ENCODE data around the gene EIF4H.

Gene EIF4H

GRCh38 chr7:74178632-74179031 lies 4.5 kb downstream of the EIF4H start:
- H3K4me1 ChIP-seq (ENCODE audit: control insufficient read depth, insufficient read depth, low read length): peaks cover 59% of the 10 kb centered on the region
- H3K4me3 ChIP-seq (ENCODE audit: low read length): no peak overlapping the region
- no peaks in the 10 kb centered on the region for H3K27me3 ChIP-seq (ENCODE audit: control insufficient read depth, insufficient read depth, low read length)

DNA sequence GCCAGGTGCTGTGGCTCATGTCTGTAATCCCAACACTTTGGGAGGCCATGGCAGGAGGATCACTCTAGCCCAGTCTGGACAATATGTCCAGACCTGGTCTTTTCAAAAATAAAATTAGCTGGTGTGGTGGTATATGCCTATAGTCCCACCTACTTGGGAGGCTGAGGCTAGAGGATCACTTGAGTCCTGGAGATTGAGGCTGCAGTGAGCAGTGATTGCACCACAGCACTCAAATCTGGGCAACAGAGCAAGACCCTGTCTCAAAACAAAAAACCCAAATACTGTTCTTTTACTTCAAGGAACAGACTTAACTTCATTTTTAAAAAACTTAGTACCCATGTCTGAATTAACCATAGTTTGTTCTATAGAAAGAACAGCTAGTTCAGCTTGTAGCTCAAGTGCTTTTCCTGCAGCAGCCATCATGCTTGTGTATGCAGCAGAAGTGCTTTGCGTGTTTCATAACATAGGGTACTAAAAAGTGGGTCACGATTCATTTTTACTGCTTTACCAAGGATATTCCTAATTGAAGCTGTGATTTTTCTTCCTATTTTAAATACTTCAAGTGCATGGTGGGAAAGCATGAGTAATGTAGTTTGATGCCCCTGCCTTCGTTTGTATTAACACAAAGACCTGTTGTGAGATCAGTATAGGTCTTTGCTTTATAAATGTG lies 5.9 kb downstream of the EIF4H start:
- H3K9me3 ChIP-seq (ENCODE audit: control insufficient read depth, low read length): no peaks in the 10 kb centered on the region
- no peak overlapping the region for H3K9ac ChIP-seq (ENCODE audit: low read length)
- no peak overlapping the region for H3K4me3 ChIP-seq (ENCODE audit: low read length)
- no peaks in the 10 kb centered on the region for H3K27me3 ChIP-seq (ENCODE audit: control insufficient read depth, insufficient read depth, low read length)
- peaks cover 57% of the 10 kb centered on the region for H3K4me1 ChIP-seq (ENCODE audit: control insufficient read depth, insufficient read depth, low read length)
- H3K36me3 ChIP-seq (ENCODE audit: control insufficient read depth, insufficient read depth, low read length): peaks cover 8% of the 10 kb centered on the region

More at GRCh38 chr7:74178632-74179031, 4.5 kb downstream of the EIF4H start:
- H3K9ac ChIP-seq (ENCODE audit: low read length): no peak overlapping the region
- peaks cover 8% of the 10 kb centered on the region for H3K36me3 ChIP-seq (ENCODE audit: control insufficient read depth, insufficient read depth, low read length)
- no peaks in the 10 kb centered on the region for H3K9me3 ChIP-seq (ENCODE audit: control insufficient read depth, low read length)

DNA sequence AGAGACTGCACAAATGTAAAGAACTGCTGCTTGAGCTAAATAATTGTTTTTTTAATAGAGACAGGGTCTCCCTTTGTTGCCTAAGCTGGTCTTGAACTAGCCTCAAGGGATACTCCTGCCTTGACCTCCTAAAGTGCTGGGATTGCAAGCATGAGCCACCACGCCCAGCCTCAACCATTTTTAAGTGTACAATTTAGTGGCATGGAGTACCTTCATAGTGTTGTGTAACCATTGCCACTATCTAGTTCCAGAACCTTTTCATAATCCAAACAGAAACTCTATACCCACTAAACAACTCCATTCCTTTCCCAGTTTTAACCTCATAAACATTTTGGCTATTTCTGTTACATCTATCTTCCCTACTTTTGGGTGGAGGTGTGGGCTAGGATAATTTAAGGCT lies 6.7 kb downstream of the EIF4H start:
- Histone ChIP-seq H3K9me3 (ENCODE audit: control insufficient read depth, low read length) (no peaks in the 10 kb centered on the region), H3K9ac (ENCODE audit: low read length) (no peak overlapping the region), H3K4me3 (ENCODE audit: low read length) (no peak overlapping the region), H3K4me1 (ENCODE audit: control insufficient read depth, insufficient read depth, low read length) (peaks cover 53% of the 10 kb centered on the region), H3K36me3 (ENCODE audit: control insufficient read depth, insufficient read depth, low read length) (peaks cover 8% of the 10 kb centered on the region), H3K27me3 (ENCODE audit: control insufficient read depth, insufficient read depth, low read length) (no peaks in the 10 kb centered on the region)

- Histone ChIP-seq H3K4me1 (ENCODE audit: control insufficient read depth, insufficient read depth, low read length) (peaks cover 46% of the 10 kb centered on the region), H3K36me3 (ENCODE audit: control insufficient read depth, insufficient read depth, low read length) (peaks cover 8% of the 10 kb centered on the region)
Observed at GRCh38 chr7:74181821-74182220, 7.7 kb downstream of the EIF4H start.

GRCh38 chr7:74182453-74183090 lies 8.4 kb downstream of the EIF4H start:
- no peak overlapping the region for H3K4me3 ChIP-seq (ENCODE audit: low read length)
- no peaks in the 10 kb centered on the region for H3K27me3 ChIP-seq (ENCODE audit: control insufficient read depth, insufficient read depth, low read length)
- no peaks in the 10 kb centered on the region for H3K9me3 ChIP-seq (ENCODE audit: control insufficient read depth, low read length)
- H3K9ac ChIP-seq (ENCODE audit: low read length): no peak overlapping the region
- H3K36me3 ChIP-seq (ENCODE audit: control insufficient read depth, insufficient read depth, low read length): peaks cover 8% of the 10 kb centered on the region
- peaks cover 40% of the 10 kb centered on the region for H3K4me1 ChIP-seq (ENCODE audit: control insufficient read depth, insufficient read depth, low read length)

More at GRCh38 chr7:74181821-74182220, 7.7 kb downstream of the EIF4H start:
- Histone ChIP-seq H3K9me3 (ENCODE audit: control insufficient read depth, low read length) (no peaks in the 10 kb centered on the region), H3K27me3 (ENCODE audit: control insufficient read depth, insufficient read depth, low read length) (no peaks in the 10 kb centered on the region), H3K4me3 (ENCODE audit: low read length) (no peak overlapping the region), H3K9ac (ENCODE audit: low read length) (no peak overlapping the region)

- Histone ChIP-seq H3K9ac (ENCODE audit: low read length) (no peak overlapping the region), H3K27me3 (ENCODE audit: control insufficient read depth, insufficient read depth, low read length) (no peaks in the 10 kb centered on the region), H3K4me3 (ENCODE audit: low read length) (no peak overlapping the region), H3K9me3 (ENCODE audit: control insufficient read depth, low read length) (no peaks in the 10 kb centered on the region), H3K4me1 (ENCODE audit: control insufficient read depth, insufficient read depth, low read length) (peaks cover 34% of the 10 kb centered on the region), H3K36me3 (ENCODE audit: control insufficient read depth, insufficient read depth, low read length) (peaks cover 8% of the 10 kb centered on the region)
Observed at GRCh38 chr7:74183142-74183541, 9.0 kb downstream of the EIF4H start.

DNA sequence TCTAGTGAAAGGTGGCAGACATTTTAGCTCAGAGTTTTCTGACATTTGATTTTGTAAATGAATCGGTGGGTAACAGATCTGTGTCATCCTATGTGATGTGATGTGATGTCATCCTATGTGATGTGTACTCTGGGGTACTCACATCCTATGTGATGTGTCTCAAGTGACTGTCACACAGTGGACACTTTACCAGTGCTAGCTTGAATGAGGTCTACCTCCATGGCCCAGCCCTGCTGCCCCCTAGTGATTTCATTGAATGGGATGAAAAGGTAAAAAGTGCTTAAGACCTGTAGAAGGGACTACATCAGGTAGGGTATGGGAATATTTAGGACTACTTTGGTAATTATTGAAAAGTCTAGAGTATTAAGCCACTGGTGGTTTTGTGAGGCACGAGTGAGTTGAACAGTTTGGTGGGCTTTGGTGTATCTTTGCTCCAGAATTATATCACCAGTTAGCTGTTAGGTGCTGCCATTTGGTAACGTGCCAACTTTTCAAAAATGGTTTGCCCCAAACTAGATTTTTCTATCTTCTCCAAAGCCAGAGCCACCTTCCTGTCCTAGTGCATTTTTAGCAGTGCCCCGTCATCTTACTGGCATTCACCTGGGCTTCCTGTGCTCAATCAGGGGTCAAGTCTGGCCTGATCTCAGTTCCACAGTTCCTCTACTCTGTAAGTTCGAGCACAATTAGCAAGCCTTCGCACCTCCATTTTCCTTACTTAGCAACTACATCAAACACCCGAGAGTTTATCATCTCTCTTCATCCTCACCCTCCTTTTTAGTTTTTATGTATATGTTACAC lies 9.7 kb downstream of the EIF4H start:
- Histone ChIP-seq H3K9ac (ENCODE audit: low read length) (no peak overlapping the region), H3K36me3 (ENCODE audit: control insufficient read depth, insufficient read depth, low read length) (peaks cover 13% of the 10 kb centered on the region), H3K4me3 (ENCODE audit: low read length) (no peak overlapping the region), H3K9me3 (ENCODE audit: control insufficient read depth, low read length) (no peaks in the 10 kb centered on the region), H3K27me3 (ENCODE audit: control insufficient read depth, insufficient read depth, low read length) (no peaks in the 10 kb centered on the region), H3K4me1 (ENCODE audit: control insufficient read depth, insufficient read depth, low read length) (peaks cover 28% of the 10 kb centered on the region)

DNA sequence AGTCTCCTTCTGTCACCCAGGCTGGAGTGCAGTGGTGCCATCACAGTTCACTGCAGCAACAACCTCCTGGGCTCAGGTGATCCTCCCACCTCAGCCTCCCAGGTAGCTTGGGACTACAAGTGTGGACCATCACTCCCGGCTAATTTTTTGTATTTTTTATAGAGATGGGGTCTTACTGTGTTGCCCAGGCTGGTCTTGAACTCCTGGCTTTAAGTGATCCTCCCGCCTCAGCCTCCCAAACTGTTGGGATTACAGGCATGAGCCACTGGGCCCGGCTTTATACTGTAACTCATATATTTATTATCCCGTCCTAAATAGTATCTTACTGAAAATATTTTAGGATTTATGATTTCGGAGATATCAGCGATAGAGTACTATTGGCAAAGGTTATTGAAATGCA lies 10.9 kb downstream of the EIF4H start:
- Histone ChIP-seq H3K4me3 (ENCODE audit: low read length) (no peak overlapping the region), H3K36me3 (ENCODE audit: control insufficient read depth, insufficient read depth, low read length) (peaks cover 20% of the 10 kb centered on the region), H3K27me3 (ENCODE audit: control insufficient read depth, insufficient read depth, low read length) (no peaks in the 10 kb centered on the region), H3K9ac (ENCODE audit: low read length) (no peak overlapping the region), H3K4me1 (ENCODE audit: control insufficient read depth, insufficient read depth, low read length) (peaks cover 20% of the 10 kb centered on the region), H3K9me3 (ENCODE audit: control insufficient read depth, low read length) (no peaks in the 10 kb centered on the region)

DNA sequence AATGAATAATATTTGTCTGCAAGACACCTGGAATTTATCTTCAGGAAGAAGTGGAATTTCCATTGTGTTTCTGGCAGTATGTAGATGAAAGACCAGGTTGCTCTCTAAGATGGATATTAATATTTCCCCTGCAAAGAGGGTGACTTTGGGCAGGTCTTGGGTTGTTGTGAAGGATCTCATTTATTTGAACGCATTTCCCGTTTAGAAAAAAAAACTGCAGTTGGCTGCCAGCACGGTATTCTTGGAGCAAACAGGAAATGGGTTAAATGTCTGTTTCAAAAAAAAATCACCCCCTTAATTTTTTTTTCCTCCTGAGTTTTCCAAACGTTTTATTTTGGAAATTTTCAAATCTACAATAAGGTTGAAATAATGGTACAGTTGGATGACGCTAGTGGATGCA lies 11.5 kb downstream of the EIF4H start:
- Histone ChIP-seq H3K9ac (ENCODE audit: low read length) (no peak overlapping the region), H3K36me3 (ENCODE audit: control insufficient read depth, insufficient read depth, low read length) (peaks cover 22% of the 10 kb centered on the region), H3K27me3 (ENCODE audit: control insufficient read depth, insufficient read depth, low read length) (no peaks in the 10 kb centered on the region), H3K4me1 (ENCODE audit: control insufficient read depth, insufficient read depth, low read length) (peaks cover 14% of the 10 kb centered on the region), H3K9me3 (ENCODE audit: control insufficient read depth, low read length) (no peaks in the 10 kb centered on the region), H3K4me3 (ENCODE audit: low read length) (no peak overlapping the region)

- no peak overlapping the region for H3K4me3 ChIP-seq (ENCODE audit: low read length)
- peaks cover under 1% of the 10 kb centered on the region for H3K4me1 ChIP-seq (ENCODE audit: control insufficient read depth, insufficient read depth, low read length)
- H3K9me3 ChIP-seq (ENCODE audit: control insufficient read depth, low read length): no peaks in the 10 kb centered on the region
- H3K27me3 ChIP-seq (ENCODE audit: control insufficient read depth, insufficient read depth, low read length): no peaks in the 10 kb centered on the region
- no peak overlapping the region for H3K9ac ChIP-seq (ENCODE audit: low read length)
- H3K36me3 ChIP-seq (ENCODE audit: control insufficient read depth, insufficient read depth, low read length): peaks cover 28% of the 10 kb centered on the region
Observed at GRCh38 chr7:74187915-74188675, 13.9 kb downstream of the EIF4H start.

DNA sequence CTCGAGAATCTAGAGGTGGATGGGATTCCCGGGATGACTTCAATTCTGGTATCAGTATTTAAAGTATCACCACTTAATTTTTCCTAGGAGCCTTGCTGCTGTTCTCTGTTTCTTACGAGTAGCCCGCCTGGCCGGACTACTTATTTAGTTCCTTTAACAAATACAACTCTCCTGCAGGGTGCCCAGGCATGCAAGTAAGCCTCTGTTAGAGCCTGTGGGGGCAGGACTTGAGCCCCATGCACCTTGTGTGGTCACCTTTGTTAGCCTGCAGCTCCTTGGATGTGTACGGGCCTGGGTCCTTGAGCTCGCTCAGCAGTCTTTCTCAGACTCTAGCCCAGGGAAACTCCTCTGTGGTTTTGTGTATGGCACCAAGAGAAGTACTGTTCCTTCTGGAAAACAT lies 16.1 kb downstream of the EIF4H start:
- peaks cover 38% of the 10 kb centered on the region for H3K36me3 ChIP-seq (ENCODE audit: control insufficient read depth, insufficient read depth, low read length)
- H3K9ac ChIP-seq (ENCODE audit: low read length): no peak overlapping the region

More for the DNA sequence above, 16.1 kb downstream of the EIF4H start:
- Histone ChIP-seq H3K4me1 (ENCODE audit: control insufficient read depth, insufficient read depth, low read length) (no peaks in the 10 kb centered on the region), H3K4me3 (ENCODE audit: low read length) (no peak overlapping the region), H3K27me3 (ENCODE audit: control insufficient read depth, insufficient read depth, low read length) (no peaks in the 10 kb centered on the region), H3K9me3 (ENCODE audit: control insufficient read depth, low read length) (no peaks in the 10 kb centered on the region)
